MM.1S (cell line): ENCODE measurements around the gene ELMO1.

ENCODE experiments used
- DNase-seq: peaks from one replicate; pipeline ENCODE4 v3.0.0-alpha.2; 2015
- H2AFZ ChIP-seq: fragments of 300-600 bp; sonication (generic); 2 replicates; pipeline ENCODE4 v1.6.0; 2016; ENCODE audit warnings: antibody characterized with exemption, low read length
- H3F3A ChIP-seq: fragments of 300-600 bp; sonication (generic); 2 replicates; pipeline ENCODE4 v1.6.1; 2016; ENCODE audit warnings: mild to moderate bottlenecking, antibody characterized with exemption, low read length, moderate library complexity, mixed read lengths; ENCODE audit not compliant: insufficient read depth
- H3K27ac ChIP-seq: fragments of 300-600 bp; sonication (generic); 2 replicates; pipeline ENCODE4 v1.5.1; 2016; ENCODE audit warnings: mild to moderate bottlenecking, low read length
- H3K27me3 ChIP-seq: fragments of 300-600 bp; sonication (generic); replicated peaks from 2 replicates; pipeline ENCODE4 v1.6.0; 2016; ENCODE audit warnings: low read length; ENCODE audit not compliant: insufficient read depth
- H3K36me3 ChIP-seq: fragments of 300-600 bp; sonication (generic); replicated peaks from 2 replicates; pipeline ENCODE4 v1.6.1; 2016; ENCODE audit warnings: mild to moderate bottlenecking, low read length, mixed read lengths; ENCODE audit not compliant: insufficient read depth
- H3K4me1 ChIP-seq: fragments of 300-600 bp; sonication (generic); 2 replicates; pipeline ENCODE4 v1.6.1; 2016; ENCODE audit warnings: low read length, mixed read lengths
- H3K4me2 ChIP-seq: fragments of 300-600 bp; sonication (generic); 2 replicates; pipeline ENCODE4 v1.6.0; 2016; ENCODE audit warnings: low read depth, low read length
- H3K4me3 ChIP-seq: fragments of 300-600 bp; sonication (generic); 2 replicates; pipeline ENCODE4 v1.5.1; 2016; ENCODE audit warnings: low read length, mixed read lengths
- H3K79me2 ChIP-seq: fragments of 300-600 bp; sonication (generic); 2 replicates; pipeline ENCODE4 v1.6.1; 2016; ENCODE audit warnings: mixed run types, low read length, mixed read lengths
- H3K9ac ChIP-seq: fragments of 300-600 bp; sonication (generic); 2 replicates; pipeline ENCODE4 v1.6.1; 2016; ENCODE audit warnings: low read length, mixed read lengths
- H3K9me2 ChIP-seq: fragments of 300-600 bp; sonication (generic); replicated peaks from 2 replicates; pipeline ENCODE4 v1.6.1; 2016; ENCODE audit warnings: mild to moderate bottlenecking, low read length, mixed read lengths; ENCODE audit not compliant: insufficient read depth
- H3K9me3 ChIP-seq: fragments of 300-600 bp; sonication (generic); replicated peaks from 2 replicates; pipeline ENCODE4 v1.6.1; 2016; ENCODE audit warnings: mild to moderate bottlenecking, low read length, mixed read lengths; ENCODE audit not compliant: insufficient read depth
- H4K20me1 ChIP-seq: fragments of 300-600 bp; sonication (generic); 2 replicates; pipeline ENCODE4 v1.6.1; 2016; ENCODE audit warnings: mild to moderate bottlenecking, low read length, moderate library complexity, mixed read lengths; ENCODE audit not compliant: insufficient read depth
- EZH2 ChIP-seq: fragments of 300-600 bp; sonication (generic); optimal IDR thresholded peaks from 2 replicates; pipeline ENCODE3; 2017; ENCODE audit warnings: low read depth, mild to moderate bottlenecking, antibody characterized with exemption, low read length, mixed read lengths
- EZH2phosphoT487 ChIP-seq: fragments of 300-600 bp; sonication (generic); IDR thresholded peaks from 2 replicates; pipeline ENCODE4 v1.6.1; 2018; ENCODE audit warnings: antibody characterized with exemption, low read length
- TF ChIP-seq, protein P1 (sequence below): fragments of 300-600 bp; sonication (generic); IDR thresholded peaks from 2 replicates; pipeline ENCODE4 v1.5.1; 2016; ENCODE audit warnings: antibody characterized with exemption, low read length, mixed read lengths

The ELMO1 gene

DNA sequence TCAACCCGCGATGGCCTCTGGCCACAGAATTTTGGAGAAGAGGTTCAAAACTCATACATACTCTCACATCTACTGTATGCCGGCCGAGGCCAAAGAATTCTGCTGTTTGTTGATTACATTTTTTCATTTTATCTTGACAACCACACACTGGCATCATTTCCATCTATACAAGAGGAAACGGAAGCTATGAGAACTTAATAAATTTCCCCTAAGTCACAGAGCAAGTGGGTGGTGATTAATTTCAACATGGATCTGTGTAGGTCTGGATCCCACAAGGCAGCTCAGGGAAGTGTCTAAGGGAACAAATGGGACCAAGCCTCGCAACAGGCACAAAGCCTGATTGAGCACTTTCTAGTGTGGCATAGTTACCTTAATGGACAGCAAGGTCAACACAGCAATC lies 18.0 kb downstream of the ELMO1 start:
- Histone ChIP-seq H3K27me3 (no peaks in the 10 kb centered on the region), H4K20me1 (no peaks in the 10 kb centered on the region), H3K27ac (no peak overlapping the region), H3K36me3 (no peaks in the 10 kb centered on the region), H3K4me3 (no peak overlapping the region), H3F3A (no peaks in the 10 kb centered on the region), H2AFZ (no peak overlapping the region), H3K9me3 (no peaks in the 10 kb centered on the region), H3K79me2 (no peaks in the 10 kb centered on the region), H3K9me2 (no peaks in the 10 kb centered on the region), H3K4me2 (no peak overlapping the region), H3K4me1 (no peaks in the 10 kb centered on the region), H3K9ac (no peak overlapping the region)
- TF ChIP-seq EZH2: no peak
- no peak for TF ChIP-seq EZH2phosphoT487
- TF ChIP-seq, protein P1, sequence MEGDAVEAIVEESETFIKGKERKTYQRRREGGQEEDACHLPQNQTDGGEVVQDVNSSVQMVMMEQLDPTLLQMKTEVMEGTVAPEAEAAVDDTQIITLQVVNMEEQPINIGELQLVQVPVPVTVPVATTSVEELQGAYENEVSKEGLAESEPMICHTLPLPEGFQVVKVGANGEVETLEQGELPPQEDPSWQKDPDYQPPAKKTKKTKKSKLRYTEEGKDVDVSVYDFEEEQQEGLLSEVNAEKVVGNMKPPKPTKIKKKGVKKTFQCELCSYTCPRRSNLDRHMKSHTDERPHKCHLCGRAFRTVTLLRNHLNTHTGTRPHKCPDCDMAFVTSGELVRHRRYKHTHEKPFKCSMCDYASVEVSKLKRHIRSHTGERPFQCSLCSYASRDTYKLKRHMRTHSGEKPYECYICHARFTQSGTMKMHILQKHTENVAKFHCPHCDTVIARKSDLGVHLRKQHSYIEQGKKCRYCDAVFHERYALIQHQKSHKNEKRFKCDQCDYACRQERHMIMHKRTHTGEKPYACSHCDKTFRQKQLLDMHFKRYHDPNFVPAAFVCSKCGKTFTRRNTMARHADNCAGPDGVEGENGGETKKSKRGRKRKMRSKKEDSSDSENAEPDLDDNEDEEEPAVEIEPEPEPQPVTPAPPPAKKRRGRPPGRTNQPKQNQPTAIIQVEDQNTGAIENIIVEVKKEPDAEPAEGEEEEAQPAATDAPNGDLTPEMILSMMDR: no peak
- DNase-seq: no peak

DNA sequence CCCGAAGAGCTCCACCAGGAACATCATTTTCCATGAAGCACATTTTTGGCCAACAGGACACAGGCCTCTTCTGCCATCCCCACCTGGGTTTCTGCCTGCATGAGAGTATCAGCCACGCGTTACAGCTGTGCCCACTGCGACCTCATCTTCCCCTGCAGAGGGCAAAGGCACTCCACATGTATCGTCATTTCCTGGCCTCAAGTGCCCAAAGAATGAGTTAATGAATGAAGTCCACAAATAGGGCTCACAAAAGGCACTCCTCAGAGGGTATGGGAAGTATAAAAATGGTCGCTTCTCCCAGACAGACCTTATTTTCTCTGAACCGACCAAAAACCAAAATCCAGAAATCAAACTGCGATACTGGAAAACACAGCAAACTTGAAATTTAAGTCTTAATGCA lies 18.5 kb downstream of the ELMO1 start:
- H3K9me2 ChIP-seq: no peaks in the 10 kb centered on the region
- TF ChIP-seq EZH2phosphoT487: no peak
- TF ChIP-seq, protein P1: no peak
- DNase-seq: no peak
- H2AFZ ChIP-seq: no peak overlapping the region
- no peaks in the 10 kb centered on the region for H3K79me2 ChIP-seq
- no peak overlapping the region for H3K27ac ChIP-seq
- no peaks in the 10 kb centered on the region for H3K36me3 ChIP-seq
- no peaks in the 10 kb centered on the region for H4K20me1 ChIP-seq
- H3K9me3 ChIP-seq: no peaks in the 10 kb centered on the region
- H3K4me2 ChIP-seq: no peak overlapping the region
- no peaks in the 10 kb centered on the region for H3F3A ChIP-seq
- no peak overlapping the region for H3K9ac ChIP-seq
- H3K4me3 ChIP-seq: no peak overlapping the region
- no peaks in the 10 kb centered on the region for H3K27me3 ChIP-seq
- H3K4me1 ChIP-seq: no peaks in the 10 kb centered on the region

DNA sequence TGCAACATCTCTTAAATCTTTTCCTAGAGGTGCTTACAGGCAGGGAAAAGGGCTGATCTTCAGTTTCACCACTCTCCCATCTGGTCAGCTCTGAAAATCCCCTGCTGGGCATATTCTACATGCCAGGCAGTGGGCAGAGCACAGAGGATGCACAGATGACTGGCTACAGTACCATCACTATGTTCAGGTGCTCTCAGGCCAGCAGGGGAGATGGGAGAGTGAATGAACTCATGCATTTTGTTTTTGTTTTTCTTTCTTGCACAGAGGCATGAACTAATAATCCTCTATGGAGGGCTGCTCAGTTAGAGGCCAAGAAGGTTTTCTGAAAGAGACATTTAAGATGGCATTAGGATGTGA lies 19.3 kb downstream of the ELMO1 start:
- Histone ChIP-seq H3K36me3 (no peaks in the 10 kb centered on the region), H2AFZ (no peak overlapping the region), H3K4me2 (no peak overlapping the region), H3K79me2 (no peaks in the 10 kb centered on the region), H3K4me3 (no peak overlapping the region), H3K27ac (no peak overlapping the region), H3K9ac (no peak overlapping the region), H3K27me3 (no peaks in the 10 kb centered on the region), H3F3A (no peaks in the 10 kb centered on the region), H3K4me1 (no peaks in the 10 kb centered on the region), H4K20me1 (no peaks in the 10 kb centered on the region), H3K9me3 (no peaks in the 10 kb centered on the region), H3K9me2 (no peaks in the 10 kb centered on the region)
- TF ChIP-seq EZH2phosphoT487: no peak
- no peak for TF ChIP-seq EZH2
- TF ChIP-seq, protein P1: no peak
- DNase-seq: no peak
